ENCODE results near the gene RELB.

GRCh38 chr19:45023048-45023447, 21.8 kb downstream of the RELB start:
- no peak for TF ChIP-seq CTCF (IDR thresholded peaks at IDR 0.05; ENCODE audit: extremely low read depth in 1 of 2, insufficient read depth in 1 of 2, low read depth in 1 of 2, low read length in 2 of 2)
- no peak for TF ChIP-seq MYC (IDR thresholded peaks at IDR 0.05; ENCODE audit: low read depth, low read length)
- no peak for TF ChIP-seq POLR2AphosphoS5 (IDR thresholded peaks at IDR 0.05; ENCODE audit: insufficient read depth, low read depth, low read length)
- TF ChIP-seq GATA2 (IDR thresholded peaks at IDR 0.05; ENCODE audit: insufficient read depth, insufficient read length, low read depth, low read length), result no peak
- no peak for TF ChIP-seq POLR2A (IDR thresholded peaks at IDR 0.05; ENCODE audit: low read depth, low read length)
- no peak for TF ChIP-seq MAX (IDR thresholded peaks at IDR 0.05; ENCODE audit: insufficient read depth, insufficient read length)
- TF ChIP-seq JUN (IDR thresholded peaks at IDR 0.05; ENCODE audit: borderline replicate concordance, insufficient read depth, insufficient read length, low read depth), result no peak
